H9 (cell line): ENCODE data around the gene DAB2IP. TPM values are rescaled to one million over a fixed set of nuclear protein-coding genes. Genes with fewer than 3 reads are reported as not detected.

Source experiments
- DNase-seq: peaks from one replicate; pipeline ENCODE4 v3.0.0-alpha.2; 2017
- H2AFZ ChIP-seq: one replicate; pipeline ENCODE4 v1.6.1; 2013; ENCODE audit warnings: mild to moderate bottlenecking, low read length, control low read depth, moderate library complexity
- H2AK5ac ChIP-seq: 2 replicates; pipeline ENCODE4 v1.6.1; 2013; ENCODE audit warnings: low read length, control low read depth, mixed read lengths; ENCODE audit not compliant: insufficient read length
- H2BK120ac ChIP-seq: one replicate; pipeline ENCODE4 v1.6.1; 2013; ENCODE audit warnings: low read depth, mild to moderate bottlenecking, low read length, control low read depth, inconsistent platforms; ENCODE audit not compliant: poor library complexity, severe bottlenecking
- H2BK12ac ChIP-seq: 2 replicates; pipeline ENCODE4 v1.6.1; 2013; ENCODE audit warnings: low read length, control low read depth, mixed read lengths, low read depth; ENCODE audit not compliant: insufficient read length
- H2BK15ac ChIP-seq: 2 replicates; pipeline ENCODE4 v1.6.1; 2013; ENCODE audit warnings: low read depth, low read length, control low read depth
- H2BK20ac ChIP-seq: one replicate; pipeline ENCODE4 v1.6.1; 2013; ENCODE audit warnings: low read depth, mild to moderate bottlenecking, low read length, control low read depth, inconsistent platforms; ENCODE audit not compliant: poor library complexity, severe bottlenecking
- H2BK5ac ChIP-seq: 2 replicates; pipeline ENCODE4 v1.6.1; 2013; ENCODE audit warnings: low read length, control low read depth, mixed read lengths; ENCODE audit not compliant: insufficient read length
- H3K14ac ChIP-seq: 2 replicates; pipeline ENCODE4 v1.6.1; 2013; ENCODE audit warnings: low read length, control low read depth; ENCODE audit not compliant: insufficient read depth
- H3K18ac ChIP-seq: 2 replicates; pipeline ENCODE4 v1.6.1; 2013; ENCODE audit warnings: low read depth, mild to moderate bottlenecking, mixed read lengths, low read length, control low read depth; ENCODE audit not compliant: insufficient read length
- H3K23ac ChIP-seq: 2 replicates; pipeline ENCODE4 v1.6.1; 2013; ENCODE audit warnings: low read length, control low read depth, mixed read lengths, low read depth; ENCODE audit not compliant: insufficient read length
- H3K23me2 ChIP-seq: 2 replicates; pipeline ENCODE4 v1.6.1; 2013; ENCODE audit warnings: low read depth, mild to moderate bottlenecking, mixed read lengths, low read length, control low read depth; ENCODE audit not compliant: insufficient read length, poor library complexity, severe bottlenecking
- H3K27ac ChIP-seq: 2 replicates; pipeline ENCODE4 v1.5.1; 2013; ENCODE audit warnings: low read length, control low read depth, mixed read lengths, low read depth; ENCODE audit not compliant: insufficient read length
- H3K27me3 ChIP-seq: 2 replicates; pipeline ENCODE4 v1.6.1; 2013; ENCODE audit warnings: low read length, control low read depth, inconsistent platforms; ENCODE audit not compliant: insufficient read depth
- H3K4ac ChIP-seq: 2 replicates; pipeline ENCODE4 v1.6.1; 2013; ENCODE audit warnings: low read depth, mild to moderate bottlenecking, control low read depth, inconsistent platforms, low read length, moderate library complexity
- H3K4me1 ChIP-seq: 2 replicates; pipeline ENCODE4 v1.6.1; 2013; ENCODE audit warnings: low read length, control low read depth, inconsistent platforms; ENCODE audit not compliant: insufficient read depth
- H3K4me2 ChIP-seq: 2 replicates; pipeline ENCODE4 v1.6.1; 2013; ENCODE audit warnings: low read length, control low read depth, mixed read lengths; ENCODE audit not compliant: insufficient read length, insufficient read depth
- H3K56ac ChIP-seq: 2 replicates; pipeline ENCODE4 v1.6.1; 2013; ENCODE audit warnings: low read depth, mild to moderate bottlenecking, mixed read lengths, low read length, control low read depth; ENCODE audit not compliant: insufficient read length
- H3K79me1 ChIP-seq: 2 replicates; pipeline ENCODE4 v1.6.1; 2013; ENCODE audit warnings: low read depth, mild to moderate bottlenecking, moderate library complexity, low read length, control low read depth, inconsistent platforms; ENCODE audit not compliant: insufficient read depth, poor library complexity, severe bottlenecking
- H3K79me2 ChIP-seq: 2 replicates; pipeline ENCODE4 v1.6.1; 2013; ENCODE audit warnings: low read length, control low read depth, inconsistent platforms; ENCODE audit not compliant: insufficient read depth
- H3K9ac ChIP-seq: 2 replicates; pipeline ENCODE4 v1.6.1; 2013; ENCODE audit warnings: low read length, control low read depth, mixed read lengths; ENCODE audit not compliant: insufficient read length; ENCODE audit errors: extremely low read depth
- H3K9me3 ChIP-seq: one replicate; pipeline ENCODE4 v1.6.1; 2013; ENCODE audit warnings: low read depth, low read length, inconsistent platforms; ENCODE audit not compliant: control insufficient read depth
- H3T11ph ChIP-seq: one replicate; pipeline ENCODE4 v1.6.1; 2013; ENCODE audit warnings: mild to moderate bottlenecking, low read length, control low read depth, inconsistent platforms
- H4K20me1 ChIP-seq: one replicate; pipeline ENCODE4 v1.6.1; 2013; ENCODE audit not compliant: control insufficient read depth, insufficient read length, insufficient read depth
- H4K5ac ChIP-seq: 2 replicates; pipeline ENCODE4 v1.6.1; 2013; ENCODE audit warnings: low read depth, mild to moderate bottlenecking, mixed read lengths, low read length, control low read depth; ENCODE audit not compliant: insufficient read length
- H4K8ac ChIP-seq: replicated peaks from 2 replicates; pipeline ENCODE4 v1.6.1; 2013; ENCODE audit warnings: low read length, control low read depth, mixed read lengths, low read depth; ENCODE audit not compliant: insufficient read length
- H4K91ac ChIP-seq: 2 replicates; pipeline ENCODE4 v1.6.1; 2013; ENCODE audit warnings: low read depth, mild to moderate bottlenecking, moderate library complexity, mixed read lengths, low read length, control low read depth; ENCODE audit not compliant: insufficient read length
- H3K27ac Mint-ChIP-seq, 3 experiments: 2 replicates in 2 of 3; 3 replicates in 1 of 3; pipeline ENCODE4 v1.8.0; 2020 to 2021; ENCODE audit warnings: mixed read lengths in 3 of 3, mild to moderate bottlenecking in 1 of 3, moderate library complexity in 1 of 3
- H3K27me3 Mint-ChIP-seq: 2 replicates; pipeline ENCODE4 v1.8.0; 2021; ENCODE audit warnings: low read depth, mild to moderate bottlenecking, moderate library complexity, mixed read lengths
- H3K36me3 Mint-ChIP-seq, 3 experiments: 2 replicates in 2 of 3; 3 replicates in 1 of 3; pipeline ENCODE4 v1.8.0; 2020 to 2021; ENCODE audit warnings: low read depth in 3 of 3, mixed read lengths in 3 of 3; ENCODE audit not compliant: insufficient read depth in 1 of 3
- H3K4me1 Mint-ChIP-seq, 2 experiments: 2 replicates each; pipeline ENCODE4 v1.8.0; 2020; ENCODE audit warnings: mixed read lengths in 2 of 2
- H3K4me3 Mint-ChIP-seq, 2 experiments: 2 replicates in 1 of 2; 3 replicates in 1 of 2; pipeline ENCODE4 v1.8.0; 2020 to 2021; ENCODE audit warnings: mild to moderate bottlenecking in 2 of 2, mixed read lengths in 2 of 2, moderate library complexity in 1 of 2
- H3K9me3 Mint-ChIP-seq, 2 experiments: 2 replicates in 1 of 2; 3 replicates in 1 of 2; pipeline ENCODE4 v1.8.0; 2020; ENCODE audit warnings: mild to moderate bottlenecking in 2 of 2, mixed read lengths in 2 of 2, moderate library complexity in 1 of 2
- WGBS: extraction: QIAGEN DNeasy Blood & Tissue Kit; methylation state at CpG from one replicate; pipeline ENCODE4 v1.1.7; 2013; ENCODE audit warnings: missing lambda C conversion rate, low lambda C conversion rate, mixed read lengths; ENCODE audit not compliant: insufficient read length; ENCODE audit errors: extremely low coverage; 5-methylcytosine and 5-hydroxymethylcytosine counted together
- total RNA-seq: library from RNA; stranded (reverse); gene quantifications from 2 replicates; pipeline ENCODE4 v1.2.1, GENCODE V29; 2021
- TF ChIP-seq, protein P1 (sequence below): fragments of 200-600 bp; sonication (generic); conservative IDR thresholded peaks from 3 replicates; pipeline ENCODE4 v1.8.0; 2021; ENCODE audit warnings: antibody characterized with exemption, mild to moderate bottlenecking

Gene DAB2IP
- total RNA-seq, 1 experiment from 2014 or later: 22.6 TPM

DNA sequence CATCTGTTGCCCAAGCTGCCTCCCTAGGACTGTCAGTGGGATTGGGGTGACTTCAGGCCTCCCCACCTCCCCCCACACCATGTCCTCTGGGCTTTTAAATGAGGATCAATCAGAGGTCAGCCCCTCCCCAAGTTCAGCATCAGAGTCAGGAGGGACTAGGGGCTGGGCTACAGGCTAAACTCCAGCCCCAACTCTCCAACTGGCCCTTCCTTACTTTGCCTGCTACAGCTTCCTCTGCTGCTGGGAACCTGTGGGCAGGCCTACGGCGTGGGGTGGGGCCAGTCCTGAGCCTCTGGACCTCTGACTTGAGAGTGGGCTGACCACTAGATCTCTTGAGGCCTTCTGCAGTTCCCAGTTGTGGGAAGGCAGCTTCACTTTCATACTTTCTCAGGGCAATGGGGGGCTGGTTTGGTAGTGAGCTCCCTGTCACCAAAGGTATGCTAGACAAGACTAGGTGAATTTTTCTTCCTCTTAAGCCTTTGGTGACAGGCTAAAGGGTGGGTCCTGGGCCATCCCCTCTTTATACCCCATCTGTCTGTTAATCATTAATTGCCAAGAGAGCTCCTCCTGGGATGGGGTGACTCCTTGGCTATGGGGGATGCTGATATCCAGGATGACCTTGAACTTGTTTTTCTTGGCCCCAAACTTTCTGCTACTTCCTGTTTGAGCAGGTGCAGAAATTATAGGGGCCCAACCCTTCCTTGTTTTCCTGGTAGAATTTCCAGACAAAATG, 10.8 kb upstream of the DAB2IP start:
- Histone ChIP-seq H3K9me3 (no peaks in the 10 kb centered on the region), H2AK5ac (no peak overlapping the region), H3K18ac (no peak overlapping the region), H2BK15ac (no peak overlapping the region), H3K4ac (no peak overlapping the region), H2AFZ (no peak overlapping the region), H3K27me3 (no peaks in the 10 kb centered on the region), H3K23ac (no peak overlapping the region), H3K27ac (no peak overlapping the region), H3K56ac (no peak overlapping the region), H4K20me1 (no peaks in the 10 kb centered on the region), H2BK12ac (no peak overlapping the region), H3K4me2 (no peak overlapping the region), H2BK5ac (no peak overlapping the region), H2BK20ac (no peak overlapping the region), H3K23me2 (no peaks in the 10 kb centered on the region), H3K4me1 (no peaks in the 10 kb centered on the region), H4K8ac (no peak overlapping the region), H4K5ac (no peak overlapping the region), H3K79me2 (no peaks in the 10 kb centered on the region), H3K14ac (no peak overlapping the region), H3T11ph (no peak overlapping the region), H4K91ac (no peak overlapping the region), H3K9ac (no peak overlapping the region), H2BK120ac (no peak overlapping the region), H3K79me1 (no peaks in the 10 kb centered on the region)
- no peak for DNase-seq
- H3K36me3 Mint-ChIP-seq: no peaks in the 10 kb centered on the region; a peak in 1 of 7 replicates
- TF ChIP-seq, protein P1, sequence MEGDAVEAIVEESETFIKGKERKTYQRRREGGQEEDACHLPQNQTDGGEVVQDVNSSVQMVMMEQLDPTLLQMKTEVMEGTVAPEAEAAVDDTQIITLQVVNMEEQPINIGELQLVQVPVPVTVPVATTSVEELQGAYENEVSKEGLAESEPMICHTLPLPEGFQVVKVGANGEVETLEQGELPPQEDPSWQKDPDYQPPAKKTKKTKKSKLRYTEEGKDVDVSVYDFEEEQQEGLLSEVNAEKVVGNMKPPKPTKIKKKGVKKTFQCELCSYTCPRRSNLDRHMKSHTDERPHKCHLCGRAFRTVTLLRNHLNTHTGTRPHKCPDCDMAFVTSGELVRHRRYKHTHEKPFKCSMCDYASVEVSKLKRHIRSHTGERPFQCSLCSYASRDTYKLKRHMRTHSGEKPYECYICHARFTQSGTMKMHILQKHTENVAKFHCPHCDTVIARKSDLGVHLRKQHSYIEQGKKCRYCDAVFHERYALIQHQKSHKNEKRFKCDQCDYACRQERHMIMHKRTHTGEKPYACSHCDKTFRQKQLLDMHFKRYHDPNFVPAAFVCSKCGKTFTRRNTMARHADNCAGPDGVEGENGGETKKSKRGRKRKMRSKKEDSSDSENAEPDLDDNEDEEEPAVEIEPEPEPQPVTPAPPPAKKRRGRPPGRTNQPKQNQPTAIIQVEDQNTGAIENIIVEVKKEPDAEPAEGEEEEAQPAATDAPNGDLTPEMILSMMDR: no peak
- no CpG with 5 or more reads among the region's 2 CpGs for WGBS
- peaks cover 21 to 46% of the 10 kb centered on the region in 2 experiments for H3K4me1 Mint-ChIP-seq
- no peaks in the 10 kb centered on the region; a peak in 1 of 5 replicates for H3K9me3 Mint-ChIP-seq
- H3K4me3 Mint-ChIP-seq: no peak overlapping the region
- no peak overlapping the region; a peak in 1 of 7 replicates for H3K27ac Mint-ChIP-seq
- H3K27me3 Mint-ChIP-seq: no peaks in the 10 kb centered on the region; the same call in 1 of the 2 replicates
